HG03571 (cell line): ENCODE measurements around the gene SLC15A3.

Experiments
- ATAC-seq: cut with Tn5 transposase; IDR thresholded peaks from one replicate; pipeline ENCODE4 v1.9.1; 2021; ENCODE audit not compliant: unreplicated experiment

SLC15A3 gene

GRCh38 chr11:60895687-60896086 lies 56.3 kb downstream of the SLC15A3 start:
- ATAC-seq: no peak

DNA sequence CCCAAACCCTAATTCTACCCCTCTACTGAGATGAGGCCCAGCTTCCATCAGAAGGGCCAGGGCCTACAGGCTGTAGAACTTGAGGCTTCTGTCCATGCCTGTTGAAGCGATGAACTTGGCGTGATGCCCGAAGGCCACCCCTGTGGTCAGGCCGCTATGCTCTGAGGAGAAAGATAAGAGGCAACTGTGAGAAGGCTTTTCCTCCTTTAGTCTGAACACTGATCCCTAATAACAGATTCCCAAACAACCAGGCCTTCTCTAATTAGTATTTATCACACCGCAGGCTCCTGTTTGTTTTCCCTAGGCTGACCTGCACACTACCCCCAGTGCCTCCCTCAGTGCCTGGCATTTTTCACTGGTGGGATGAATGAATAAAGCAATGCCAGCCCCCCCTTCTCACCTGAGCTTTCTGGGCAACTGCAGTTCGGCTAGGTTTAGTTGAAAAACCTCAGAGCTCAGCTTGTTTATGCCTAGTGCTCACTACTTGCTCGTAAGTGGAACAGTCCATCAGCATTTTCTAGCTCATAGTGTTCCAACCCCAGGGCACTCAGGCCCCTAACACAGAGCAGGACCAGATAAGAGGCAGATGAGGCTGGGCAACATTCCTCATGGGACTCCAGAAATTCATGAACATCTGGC lies 60.8 kb downstream of the SLC15A3 start:
- no peak for ATAC-seq

DNA sequence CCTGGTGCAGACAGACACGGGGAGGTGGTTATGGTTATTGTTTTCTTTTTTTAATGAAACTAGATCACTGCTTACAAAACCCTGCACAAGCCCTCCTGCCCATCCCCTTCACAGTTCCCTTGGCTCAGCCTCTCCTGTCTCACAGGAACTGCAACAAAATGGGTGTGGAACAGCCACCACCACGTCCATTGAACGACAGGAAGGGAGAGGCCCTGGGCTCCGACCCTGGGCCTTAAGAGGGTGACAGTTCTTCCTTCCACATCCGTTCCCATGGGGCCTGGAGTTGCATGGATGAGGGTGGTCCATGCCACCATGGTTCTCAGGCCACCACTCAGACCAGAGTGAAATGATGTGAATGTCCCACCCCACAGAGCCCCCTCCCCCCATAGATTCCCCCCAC lies 61.3 kb downstream of the SLC15A3 start:
- ATAC-seq: no peak

GRCh38 chr11:60889869-60890311 lies 62.1 kb downstream of the SLC15A3 start:
- no peak for ATAC-seq

- no peak for ATAC-seq
Measured at GRCh38 chr11:60887556-60887955, 64.4 kb downstream of the SLC15A3 start.
